HCT116 (cell line): Measurements from ENCODE around the gene GYS2. TPM values are rescaled to one million over a fixed set of nuclear protein-coding genes. Genes with fewer than 3 reads are reported as not detected.

Experiments
- ATAC-seq: fragments of 200-7000 bp; cut with Tn5 transposase; 2 replicates; pipeline ENCODE4 v1.9.1; 2020; ENCODE audit warnings: mild to moderate bottlenecking, moderate library complexity
- BruUV-seq: library from RNA; stranded (reverse); fragments of 400-500 nt; replicated peaks from 2 replicates; lab custom pipeline; 2021; lab: Mats Ljungman, UMichigan
- CTCF ChIA-PET: fragments of 300-600 bp; sonication (Branson Sonifier 250); formaldehyde crosslinking; loops from one replicate; lab custom pipeline; 2021; ENCODE audit warnings: antibody characterized with exemption; lab: Charles Lee
- POLR2A ChIA-PET: fragments of 300-600, 350-600 bp; sonication (Branson Sonifier 250); formaldehyde crosslinking; loops from one replicate; lab custom pipeline; 2021; ENCODE audit warnings: antibody characterized with exemption; lab: Charles Lee
- RAD21 ChIA-PET, 2 experiments: fragments of 300-600 bp; sonication (Branson Sonifier 250); formaldehyde crosslinking; loops; one replicate each; lab custom pipeline; 2023; ENCODE audit warnings: low total read pairs in 2 of 2; ENCODE audit not compliant: uncharacterized antibody in 2 of 2, unreplicated experiment in 2 of 2, low non-redundant PET in 1 of 2; lab: Charles Lee
- DNase-seq: peaks from one replicate; pipeline ENCODE4 v3.0.0-alpha.2; 2010; ENCODE audit warnings: low read depth, low spot score
- H2AFZ ChIP-seq: fragments of 200-600 bp; shearing (Covaris generic), sonication (generic); 2 replicates; pipeline ENCODE4 v1.6.1; 2017; ENCODE audit warnings: low read depth, mixed run types, mixed read lengths, antibody characterized with exemption, low read length; ENCODE audit not compliant: poor library complexity, severe bottlenecking
- H3K27ac ChIP-seq: 2 replicates; pipeline ENCODE4 v1.5.1; 2012; ENCODE audit warnings: low read depth, low read length
- H3K27me3 ChIP-seq: fragments of 200-600 bp; sonication (generic); 2 replicates; pipeline ENCODE4 v1.6.1; 2016; ENCODE audit warnings: mixed run types, low read length, mixed read lengths; ENCODE audit not compliant: insufficient read depth
- H3K36me3 ChIP-seq, 2 experiments: fragments of 200-500 bp in 1 of 2; fragments of 200-600 bp in 1 of 2; sonication (Bioruptor generic) in 1 of 2; sonication (generic) in 1 of 2; 2 replicates each; pipeline versions ENCODE4 v1.5.1 to v1.6.1; 2014 to 2016; ENCODE audit warnings: low read length in 2 of 2, inconsistent platforms in 1 of 2, mixed read lengths in 1 of 2, mixed run types in 1 of 2; ENCODE audit not compliant: insufficient read depth in 2 of 2, control insufficient read depth in 1 of 2
- H3K4me1 ChIP-seq, 2 experiments: fragments of 200-600 bp in 1 of 2; sonication (generic) in 1 of 2; 2 replicates each; pipeline versions ENCODE4 v1.5.1 to v1.6.1; 2012 to 2017; ENCODE audit warnings: low read length in 2 of 2, inconsistent platforms in 1 of 2, mild to moderate bottlenecking in 1 of 2, mixed read lengths in 1 of 2, mixed run types in 1 of 2, moderate library complexity in 1 of 2; ENCODE audit not compliant: insufficient read depth in 2 of 2, control insufficient read depth in 1 of 2
- H3K4me2 ChIP-seq: fragments of 200-600 bp; sonication (generic); 2 replicates; pipeline ENCODE4 v1.6.1; 2017; ENCODE audit warnings: mixed run types, low read length, mixed read lengths
- H3K4me3 ChIP-seq, 2 experiments: fragments of 200-600 bp in 1 of 2; sonication (generic) in 1 of 2; replicated peaks in 1 of 2; 2 replicates each; pipeline ENCODE4 v1.5.1; 2011 to 2016; ENCODE audit warnings: low read length in 2 of 2, control low read depth in 1 of 2, low read depth in 1 of 2, mild to moderate bottlenecking in 1 of 2, mixed read lengths in 1 of 2, mixed run types in 1 of 2
- H3K79me2 ChIP-seq: fragments of 200-600 bp; sonication (generic); 2 replicates; pipeline ENCODE4 v1.6.1; 2017; ENCODE audit warnings: mild to moderate bottlenecking, mixed run types, low read length, moderate library complexity, mixed read lengths; ENCODE audit not compliant: insufficient read depth
- H3K9ac ChIP-seq: fragments of 200-600 bp; sonication (generic); 2 replicates; pipeline ENCODE4 v1.6.1; 2016; ENCODE audit warnings: low read length, mixed read lengths
- H3K9me2 ChIP-seq: fragments of 200-600 bp; sonication (generic), shearing (Covaris generic); 2 replicates; pipeline ENCODE4 v1.6.1; 2017; ENCODE audit warnings: mixed run types, mild to moderate bottlenecking, moderate library complexity; ENCODE audit not compliant: insufficient read depth
- H3K9me3 ChIP-seq, 2 experiments: fragments of 200-500 bp in 1 of 2; fragments of 200-600 bp in 1 of 2; sonication (Bioruptor generic) in 1 of 2; sonication (generic) in 1 of 2; 2 replicates each; pipeline ENCODE4 v1.6.1; 2014 to 2017; ENCODE audit warnings: low read length in 2 of 2, mixed read lengths in 2 of 2, inconsistent platforms in 1 of 2, low read depth in 1 of 2, mild to moderate bottlenecking in 1 of 2, mixed run types in 1 of 2, moderate library complexity in 1 of 2; ENCODE audit not compliant: control insufficient read depth in 1 of 2, insufficient read depth in 1 of 2
- H4K20me1 ChIP-seq: fragments of 200-600 bp; sonication (generic), shearing (Covaris generic); 2 replicates; pipeline ENCODE4 v1.6.1; 2017; ENCODE audit warnings: mixed run types, mild to moderate bottlenecking, moderate library complexity; ENCODE audit not compliant: insufficient read depth
- CEBPB ChIP-seq: IDR thresholded peaks from 2 replicates; pipeline ENCODE4 v1.6.1; 2012; ENCODE audit warnings: low read depth
- CTCF ChIP-seq, 3 experiments: fragments of 200-600 bp in 1 of 3; sonication (generic) in 1 of 3; IDR thresholded peaks in 2 of 3; conservative IDR thresholded peaks in 1 of 3; 2 replicates each; pipeline ENCODE4 v1.5.1; 2012 to 2017; ENCODE audit warnings: low read depth in 2 of 3, low read length in 2 of 3, antibody characterized with exemption in 1 of 3, borderline replicate concordance in 1 of 3, control low read depth in 1 of 3, mild to moderate bottlenecking in 1 of 3, mixed read lengths in 1 of 3, mixed run types in 1 of 3, moderate library complexity in 1 of 3; ENCODE audit not compliant: insufficient read depth in 1 of 3
- EGR1 ChIP-seq: IDR thresholded peaks from 2 replicates; pipeline ENCODE4 v1.6.1; 2012; ENCODE audit warnings: low read depth
- ELF1 ChIP-seq: IDR thresholded peaks from 2 replicates; pipeline ENCODE4 v1.6.1; 2012; ENCODE audit warnings: low read depth, borderline replicate concordance
- EZH2phosphoT487 ChIP-seq: fragments of 200-600 bp; IDR thresholded peaks from 2 replicates; pipeline ENCODE4 v1.6.1; 2018; ENCODE audit warnings: antibody characterized with exemption, borderline replicate concordance
- FOSL1 ChIP-seq: IDR thresholded peaks from 2 replicates; pipeline ENCODE4 v1.6.1; 2012; ENCODE audit warnings: low read depth
- RAD21 ChIP-seq: IDR thresholded peaks from 2 replicates; pipeline ENCODE4 v1.6.1; 2012; ENCODE audit warnings: low read depth, mild to moderate bottlenecking
- SRF ChIP-seq: IDR thresholded peaks from 2 replicates; pipeline ENCODE4 v1.6.1; 2012; ENCODE audit warnings: low read depth
- YY1 ChIP-seq: IDR thresholded peaks from 2 replicates; pipeline ENCODE4 v1.6.1; 2011; ENCODE audit warnings: low read length, low read depth, moderate library complexity, mild to moderate bottlenecking; ENCODE audit not compliant: insufficient replicate concordance; ENCODE audit errors: extremely low read depth
- ZNF274 ChIP-seq: fragments of 200-500 bp; sonication (Bioruptor generic); IDR thresholded peaks from 2 replicates; pipeline ENCODE4 v1.6.1; 2014; ENCODE audit warnings: mild to moderate bottlenecking, low read depth, low read length, inconsistent platforms
- intact Hi-C: fragments of 100-400 bp; cut with micrococcal nuclease; formaldehyde crosslinking; loops from 2 replicates; pipeline ENCODE4 v1.10.0; 2022
- total RNA-seq: library from RNA; stranded (reverse); gene quantifications from one replicate; pipeline ENCODE4 v1.2.1, GENCODE V29; 2021; ENCODE audit not compliant: unreplicated experiment
- TF ChIP-seq, protein P1 (sequence below): IDR thresholded peaks from 2 replicates; pipeline ENCODE4 v1.6.1; 2012; ENCODE audit warnings: low read depth

The GYS2 gene
- total RNA-seq, 1 experiment from 2014 or later = not detected

DNA sequence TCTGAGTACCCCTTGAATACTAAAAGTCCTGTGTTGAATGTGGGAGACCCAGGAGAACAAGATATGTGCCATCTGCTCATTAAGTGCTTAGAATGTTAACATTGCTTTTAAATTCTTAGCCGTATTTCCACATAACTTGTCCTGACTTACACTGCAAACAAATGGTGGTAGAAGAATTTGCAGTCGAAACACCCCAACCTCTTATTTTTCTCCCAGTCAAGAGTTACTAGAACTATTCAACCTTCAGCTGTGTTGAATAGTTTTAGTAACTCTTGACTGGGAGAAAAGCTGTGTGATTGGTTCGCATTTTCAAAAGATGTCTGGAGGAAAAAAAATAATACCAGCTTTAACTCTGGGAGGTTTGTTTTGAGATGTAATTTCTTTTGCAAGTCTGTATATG lies 86.2 kb downstream of the GYS2 start:
- DNase-seq (no peak), ATAC-seq (no peak)
- ChIA-PET CTCF (no interaction called here), RAD21 (no interaction called here), POLR2A (no interaction called here)
- Histone ChIP-seq H2AFZ (no peak overlapping the region), H3K9me2 (no peaks in the 10 kb centered on the region), H3K36me3 (peaks cover 0 to 5% of the 10 kb centered on the region in 2 experiments; a peak in 2 of 4 replicates), H3K9me3 (no peaks in the 10 kb centered on the region), H3K4me2 (no peak overlapping the region), H3K27ac (no peak overlapping the region), H3K4me1 (no peaks in the 10 kb centered on the region), H3K27me3 (no peaks in the 10 kb centered on the region), H3K9ac (no peak overlapping the region), H4K20me1 (no peaks in the 10 kb centered on the region), H3K79me2 (no peaks in the 10 kb centered on the region), H3K4me3 (no peak overlapping the region)
- intact Hi-C loops = no loop called here
- BruUV-seq = no TSS peak
- TF ChIP-seq ZNF274 (no peak), SRF (no peak), RAD21 (no peak), CTCF (IDR thresholded peaks at IDR 0.05 in 2 of 3, conservative IDR thresholded peaks at IDR 0.05 in 1 of 3; ENCODE audit: borderline replicate concordance in 1 of 3, insufficient read depth in 1 of 3, low read depth in 2 of 3, low read length in 2 of 3) (no peak), EZH2phosphoT487 (no peak), FOSL1 (no peak), CEBPB (no peak), ELF1 (no peak), YY1 (no peak), EGR1 (no peak)
- TF ChIP-seq, protein P1, sequence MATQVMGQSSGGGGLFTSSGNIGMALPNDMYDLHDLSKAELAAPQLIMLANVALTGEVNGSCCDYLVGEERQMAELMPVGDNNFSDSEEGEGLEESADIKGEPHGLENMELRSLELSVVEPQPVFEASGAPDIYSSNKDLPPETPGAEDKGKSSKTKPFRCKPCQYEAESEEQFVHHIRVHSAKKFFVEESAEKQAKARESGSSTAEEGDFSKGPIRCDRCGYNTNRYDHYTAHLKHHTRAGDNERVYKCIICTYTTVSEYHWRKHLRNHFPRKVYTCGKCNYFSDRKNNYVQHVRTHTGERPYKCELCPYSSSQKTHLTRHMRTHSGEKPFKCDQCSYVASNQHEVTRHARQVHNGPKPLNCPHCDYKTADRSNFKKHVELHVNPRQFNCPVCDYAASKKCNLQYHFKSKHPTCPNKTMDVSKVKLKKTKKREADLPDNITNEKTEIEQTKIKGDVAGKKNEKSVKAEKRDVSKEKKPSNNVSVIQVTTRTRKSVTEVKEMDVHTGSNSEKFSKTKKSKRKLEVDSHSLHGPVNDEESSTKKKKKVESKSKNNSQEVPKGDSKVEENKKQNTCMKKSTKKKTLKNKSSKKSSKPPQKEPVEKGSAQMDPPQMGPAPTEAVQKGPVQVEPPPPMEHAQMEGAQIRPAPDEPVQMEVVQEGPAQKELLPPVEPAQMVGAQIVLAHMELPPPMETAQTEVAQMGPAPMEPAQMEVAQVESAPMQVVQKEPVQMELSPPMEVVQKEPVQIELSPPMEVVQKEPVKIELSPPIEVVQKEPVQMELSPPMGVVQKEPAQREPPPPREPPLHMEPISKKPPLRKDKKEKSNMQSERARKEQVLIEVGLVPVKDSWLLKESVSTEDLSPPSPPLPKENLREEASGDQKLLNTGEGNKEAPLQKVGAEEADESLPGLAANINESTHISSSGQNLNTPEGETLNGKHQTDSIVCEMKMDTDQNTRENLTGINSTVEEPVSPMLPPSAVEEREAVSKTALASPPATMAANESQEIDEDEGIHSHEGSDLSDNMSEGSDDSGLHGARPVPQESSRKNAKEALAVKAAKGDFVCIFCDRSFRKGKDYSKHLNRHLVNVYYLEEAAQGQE = no peak
